Measurements from ENCODE around the gene KCNH8.

- TF ChIP-seq POLR2A (IDR thresholded peaks at IDR 0.05) = no peak
- TF ChIP-seq CTCF (IDR thresholded peaks at IDR 0.05) = no peak
These were observed 105.9 kb downstream of the KCNH8 start for GRCh38 chr3:19254189-19254588.

All from Peyer's patch (tissue), 4 donors.